Stimulated activated CD8-positive, alpha-beta memory T cell treated with anti-CD3 and anti-CD28 coated beads, Interleukin-15, amount 100 ng/mL, for 48 hours (primary cell): ENCODE data around the gene GPC3.

Experiments used
- DNase-seq, 2 donors: peaks; one replicate each; pipeline ENCODE4 v3.0.0-alpha.2; 2020; ENCODE audit warnings: low read depth in 2 of 2

The GPC3 gene

DNA sequence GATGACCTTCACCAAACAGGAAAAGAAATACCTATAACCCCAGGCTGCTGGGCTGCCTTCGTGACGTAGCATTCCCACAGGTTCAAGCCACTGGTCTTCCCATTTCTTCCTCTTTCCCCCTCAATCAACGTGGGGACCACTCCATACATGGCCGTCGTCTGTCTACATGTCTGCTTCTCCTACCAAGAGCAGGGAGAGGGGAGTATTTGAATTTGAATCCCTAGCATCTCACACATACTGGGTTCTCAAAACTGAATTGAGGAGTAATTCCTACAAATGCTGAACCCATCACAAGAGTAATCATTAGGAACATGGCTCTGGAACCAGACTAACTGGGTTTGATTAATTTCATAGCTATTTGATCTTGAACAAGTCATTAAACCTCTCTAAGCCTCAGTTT is 17.3 kb downstream of the GPC3 start:
- no peak for DNase-seq

DNA sequence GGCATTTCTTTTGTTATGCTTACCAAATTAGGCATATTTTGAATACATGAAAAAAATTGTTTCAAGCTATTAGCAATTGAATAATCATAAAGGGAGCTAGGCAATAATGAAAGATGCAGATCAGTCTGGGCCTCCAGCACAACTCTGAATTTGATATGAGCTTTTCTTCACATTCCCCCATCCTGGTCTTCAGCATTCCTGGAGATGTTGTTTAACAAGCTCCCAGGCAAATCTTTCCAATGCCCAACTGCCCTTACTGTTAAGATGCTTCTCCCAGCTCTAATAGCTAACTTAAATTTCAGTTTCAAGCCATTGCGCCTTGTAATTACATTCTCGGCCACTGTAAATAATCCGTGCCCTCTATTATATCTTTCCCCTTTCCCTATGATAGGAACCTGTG is 19.2 kb downstream of the GPC3 start:
- no peak for DNase-seq

DNA sequence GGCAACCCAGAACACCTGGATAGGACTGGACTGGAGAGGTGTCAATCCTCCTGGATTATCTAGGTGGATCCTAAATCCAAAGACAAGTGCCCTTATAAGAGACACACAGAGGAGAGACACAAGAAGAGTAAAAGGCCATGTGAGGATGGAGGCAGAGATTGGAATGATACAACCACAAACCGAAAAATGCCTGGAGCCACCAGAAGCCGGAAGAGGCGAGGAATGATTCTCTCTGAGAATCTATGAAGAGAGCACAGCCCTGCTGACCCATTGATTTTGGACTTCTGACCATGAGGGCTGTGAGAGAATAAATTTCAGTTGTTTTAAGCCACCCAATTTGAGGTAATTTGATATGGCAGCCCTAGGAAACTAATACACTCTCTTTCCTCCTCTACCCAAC is 20.1 kb downstream of the GPC3 start:
- no peak for DNase-seq

DNA sequence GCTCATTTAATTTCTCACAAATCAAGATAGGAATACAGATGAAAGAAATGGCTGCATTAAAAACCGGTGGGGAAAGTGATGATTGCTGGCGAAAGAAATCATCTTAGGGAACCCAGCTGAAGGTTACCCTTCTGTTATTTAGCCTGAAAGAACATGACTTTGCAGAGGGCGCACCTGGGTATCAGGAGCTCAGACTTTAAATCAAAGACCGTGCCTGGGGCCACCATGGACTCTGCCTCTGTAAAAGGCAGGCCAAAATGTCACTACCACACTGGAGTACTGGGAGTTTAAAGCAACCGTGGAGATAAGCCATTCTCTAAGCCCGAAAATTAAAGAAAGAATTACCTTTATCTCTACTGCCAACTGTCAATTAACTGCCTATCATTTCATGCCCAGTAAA is 24.3 kb downstream of the GPC3 start:
- DNase-seq: no peak

DNA sequence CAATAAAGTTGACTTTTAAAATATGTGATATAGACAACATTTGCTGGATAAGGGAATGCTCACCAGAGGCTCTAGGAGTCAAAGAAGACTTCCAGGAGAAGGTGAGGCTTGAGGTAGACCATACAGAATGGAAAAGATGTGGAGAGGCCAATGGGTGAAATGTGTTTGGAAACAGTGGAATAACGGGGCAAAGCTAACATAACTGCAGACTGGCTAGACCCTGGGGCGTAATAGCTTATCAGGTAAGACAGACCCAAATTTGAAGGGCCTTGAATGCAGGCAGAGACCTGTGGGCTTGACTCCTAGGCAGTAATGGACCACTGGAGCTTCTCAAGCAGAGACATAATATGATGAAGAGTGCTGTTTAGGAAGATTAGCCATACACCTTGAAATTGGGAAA is 25.4 kb downstream of the GPC3 start:
- DNase-seq: no peak

DNA sequence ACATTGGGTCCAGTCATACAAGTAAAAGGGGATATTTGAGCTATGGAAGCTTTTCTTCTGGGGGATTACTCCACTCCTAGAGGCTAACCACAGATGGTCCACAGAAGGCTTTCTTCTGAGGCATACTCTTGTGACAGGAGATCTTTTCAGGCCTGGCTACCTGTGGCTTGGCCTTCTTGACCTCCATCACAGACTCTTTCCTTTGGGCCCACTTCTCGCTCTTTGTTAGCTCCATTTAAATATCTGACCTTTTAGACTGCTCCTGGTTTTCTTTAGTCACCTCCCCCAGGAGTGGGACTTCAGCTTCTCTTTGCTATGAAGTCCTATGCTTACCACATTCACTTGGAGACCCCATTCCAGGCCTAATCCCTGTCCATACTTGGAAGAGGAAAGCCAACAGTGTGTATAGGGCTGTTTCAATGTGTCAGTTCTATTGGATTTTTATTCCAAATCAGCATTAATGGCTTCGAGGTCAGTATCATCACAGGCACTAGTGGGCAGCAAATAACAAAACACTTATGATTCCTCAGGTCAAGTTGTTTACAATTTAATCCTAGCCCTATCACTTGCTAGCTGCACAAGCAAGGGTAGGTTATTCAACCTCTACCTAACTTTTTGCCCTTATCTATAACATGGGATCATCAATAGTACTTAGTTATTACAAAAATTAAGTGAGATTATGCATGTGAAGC is 26.3 kb downstream of the GPC3 start:
- DNase-seq: no peak

DNA sequence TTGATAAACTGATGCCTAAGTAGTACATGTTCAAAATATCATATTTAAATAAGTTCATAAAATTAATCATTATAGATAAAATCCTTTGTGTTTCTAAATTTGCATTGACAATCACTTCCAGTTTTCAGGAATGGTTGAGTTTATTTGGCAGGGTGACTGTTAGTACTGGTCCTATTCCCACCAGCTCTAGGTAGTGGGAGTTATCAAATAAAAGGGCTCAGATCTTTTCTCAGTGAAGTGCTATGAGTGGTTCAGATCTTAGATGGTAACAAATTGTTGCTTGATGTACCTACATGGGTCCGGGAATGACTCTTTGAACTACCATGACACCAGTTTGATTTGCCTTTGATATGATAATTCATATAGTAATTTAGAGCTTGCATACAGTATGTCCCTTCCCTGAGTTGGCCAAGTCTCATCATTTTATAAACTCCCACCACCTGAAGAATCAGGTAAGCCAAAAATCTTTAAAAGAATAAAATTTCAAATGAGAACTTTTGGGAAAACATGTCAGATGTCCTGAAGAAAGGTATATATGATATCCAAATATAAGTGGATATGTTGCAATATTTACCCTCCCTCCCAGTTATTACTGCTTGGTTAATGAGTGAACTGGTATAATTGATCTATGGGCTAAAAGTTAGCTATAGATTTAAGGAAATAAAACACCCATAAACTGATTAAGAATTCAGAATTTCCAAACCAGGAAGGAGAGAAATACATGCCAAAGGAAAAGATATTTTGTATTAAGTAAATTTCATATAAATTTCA is 28.6 kb downstream of the GPC3 start:
- no peak for DNase-seq

DNA sequence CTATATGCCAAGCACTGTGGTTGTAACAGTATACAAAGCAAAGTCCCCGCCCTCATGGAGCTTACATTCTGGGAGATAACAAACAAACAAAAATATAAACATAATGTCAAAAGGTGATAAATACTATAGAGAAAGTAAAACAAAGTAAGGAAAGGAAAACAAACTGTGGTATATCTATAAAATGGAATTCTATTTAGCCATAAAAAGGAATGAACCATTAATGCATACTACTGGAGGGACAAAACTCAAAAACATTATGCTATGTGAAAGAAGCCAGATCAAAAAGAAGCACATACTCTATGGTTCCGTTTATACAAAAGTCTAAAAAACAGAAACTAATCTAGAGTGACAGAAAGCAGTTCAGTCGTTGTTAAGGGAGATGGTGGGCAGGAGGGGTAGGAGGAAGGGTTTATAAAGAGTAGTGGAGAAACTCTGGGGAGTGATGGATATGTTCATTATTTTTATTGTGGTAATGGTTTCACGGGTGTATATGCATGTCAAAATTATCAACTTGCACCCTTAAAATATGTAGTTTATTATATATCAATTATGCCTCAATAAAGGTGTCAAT is 31.5 kb downstream of the GPC3 start:
- no peak for DNase-seq

DNA sequence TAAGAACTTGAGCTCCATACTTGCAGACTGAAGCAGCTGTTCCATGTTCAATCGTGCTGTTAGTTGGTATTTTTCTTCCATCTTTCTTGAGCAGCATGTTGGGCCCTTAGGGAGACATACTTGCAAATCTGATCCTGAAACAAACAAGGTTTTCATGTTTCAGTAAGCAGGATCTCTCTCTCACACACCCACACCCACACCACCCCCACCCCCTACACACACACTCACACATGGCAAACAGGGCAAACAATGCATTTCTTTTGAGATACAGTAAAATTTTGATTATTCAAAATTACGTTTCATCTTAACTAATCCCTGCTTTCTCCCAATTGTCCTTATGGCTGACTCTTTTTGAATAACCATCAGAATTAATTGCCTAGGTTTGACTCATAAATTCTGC is 32.3 kb downstream of the GPC3 start:
- DNase-seq: no peak

DNA sequence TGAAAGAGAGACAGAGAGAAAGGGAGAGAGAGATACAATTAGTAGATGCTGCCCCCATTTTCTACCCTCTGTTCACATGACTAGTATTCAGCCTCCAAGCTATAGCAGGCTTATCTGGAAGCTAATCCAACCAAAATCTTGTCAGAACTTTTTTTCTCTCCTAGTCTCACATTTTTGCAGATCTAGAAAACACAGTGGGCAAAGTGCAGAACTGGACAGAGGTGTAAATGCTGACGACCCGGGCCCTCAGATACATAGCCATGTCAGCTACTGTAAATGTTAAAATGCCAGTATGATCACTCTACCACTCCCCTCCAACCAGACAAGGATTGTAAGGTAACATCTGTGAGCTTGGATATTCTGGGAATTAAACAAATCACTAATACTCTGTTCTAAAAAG is 34.3 kb downstream of the GPC3 start:
- no peak for DNase-seq

DNA sequence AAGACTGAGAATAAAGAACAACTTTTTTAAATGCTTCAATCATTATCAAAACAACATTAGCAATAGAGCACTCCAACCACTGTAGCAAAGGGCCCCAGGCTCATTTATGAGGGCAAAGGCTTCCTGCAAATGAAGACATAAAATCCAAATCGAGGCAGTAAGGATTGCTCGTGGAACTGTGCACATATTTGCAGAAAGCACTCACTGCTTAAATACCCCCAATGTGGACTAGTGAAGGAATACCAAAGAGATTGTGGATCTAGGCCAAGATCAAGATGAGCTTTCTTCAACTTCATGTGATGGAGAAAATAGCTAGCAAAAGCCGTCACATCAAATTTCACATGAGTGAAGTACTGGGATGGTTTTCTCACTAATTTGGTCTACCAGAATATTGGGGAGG is 35.2 kb downstream of the GPC3 start:
- DNase-seq: no peak

DNA sequence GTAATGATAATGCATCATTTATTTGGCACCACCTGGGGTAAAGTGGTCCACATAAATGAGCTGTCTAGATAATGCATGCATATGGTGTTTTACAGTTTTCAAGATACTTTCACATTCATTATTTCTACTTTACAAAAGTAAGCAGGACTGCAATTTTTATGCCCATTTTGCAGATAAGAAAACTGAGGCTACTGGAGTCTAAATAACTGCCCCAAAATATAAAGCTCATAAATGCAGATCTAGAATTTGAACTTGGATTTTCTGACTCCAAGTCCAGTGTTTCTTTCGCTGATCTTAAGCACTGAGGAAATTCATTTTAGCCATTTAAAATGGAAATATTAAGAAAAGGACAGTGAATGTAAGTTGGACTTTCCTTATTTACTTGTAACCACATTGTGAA is 36.5 kb downstream of the GPC3 start:
- DNase-seq: no peak

DNA sequence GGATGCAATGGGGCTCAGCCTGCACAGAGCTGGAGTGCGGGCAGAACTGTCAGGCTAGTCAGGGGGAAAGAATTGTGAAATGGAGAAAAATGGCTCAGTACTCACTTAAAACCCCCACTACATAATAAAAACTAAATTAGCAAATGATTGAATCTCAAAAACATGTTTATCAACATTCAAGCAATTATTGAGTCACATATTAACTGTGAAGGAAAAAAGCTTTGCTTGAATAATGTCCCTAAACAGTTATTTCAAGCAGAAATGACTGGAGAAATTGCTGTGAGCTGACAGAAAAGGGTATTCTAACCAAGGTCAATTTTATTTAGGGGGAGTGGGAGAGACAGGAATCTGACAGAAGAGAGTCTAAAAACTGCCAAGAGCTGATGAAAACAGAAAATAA is 37.4 kb downstream of the GPC3 start:
- no peak for DNase-seq

DNA sequence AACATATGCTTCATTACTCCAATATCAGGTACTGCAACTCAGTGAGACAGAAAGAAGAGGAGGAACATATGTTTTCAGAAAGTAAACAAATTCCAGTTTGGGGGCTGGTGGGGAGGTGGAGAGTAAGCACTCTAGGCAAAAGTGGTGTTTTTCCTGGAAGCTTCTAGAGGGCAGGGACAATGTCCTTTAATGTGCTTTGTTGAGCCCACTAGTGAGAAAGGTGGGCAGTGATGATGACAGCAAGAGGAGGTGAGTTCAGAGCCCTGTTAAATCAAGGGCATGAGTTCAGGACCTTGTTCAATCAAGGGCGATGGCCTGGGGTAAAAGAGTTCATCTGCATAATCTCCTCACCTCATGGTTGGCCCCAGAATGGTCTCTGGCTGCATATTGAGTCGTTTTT is 38.4 kb downstream of the GPC3 start:
- DNase-seq: no peak

DNA sequence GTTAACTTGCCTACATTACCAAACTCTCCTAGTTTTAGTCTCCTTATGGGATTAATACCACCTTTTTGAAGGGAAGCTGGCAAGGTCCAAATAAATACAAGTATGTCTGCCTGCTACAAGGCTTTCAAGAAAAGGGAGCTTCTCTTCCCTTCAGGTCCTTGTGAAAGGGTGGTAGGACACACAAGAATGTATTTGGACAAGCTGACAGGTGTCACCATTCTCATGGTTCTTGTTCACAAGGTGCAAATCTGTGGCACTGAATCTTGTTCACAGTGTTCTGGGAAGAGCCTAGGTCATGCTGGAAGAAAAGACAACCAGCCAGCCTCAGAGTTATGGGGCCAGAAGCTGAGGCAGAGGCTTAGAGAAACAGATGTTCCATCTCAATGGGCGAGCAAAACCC is 41.9 kb downstream of the GPC3 start:
- DNase-seq: no peak

DNA sequence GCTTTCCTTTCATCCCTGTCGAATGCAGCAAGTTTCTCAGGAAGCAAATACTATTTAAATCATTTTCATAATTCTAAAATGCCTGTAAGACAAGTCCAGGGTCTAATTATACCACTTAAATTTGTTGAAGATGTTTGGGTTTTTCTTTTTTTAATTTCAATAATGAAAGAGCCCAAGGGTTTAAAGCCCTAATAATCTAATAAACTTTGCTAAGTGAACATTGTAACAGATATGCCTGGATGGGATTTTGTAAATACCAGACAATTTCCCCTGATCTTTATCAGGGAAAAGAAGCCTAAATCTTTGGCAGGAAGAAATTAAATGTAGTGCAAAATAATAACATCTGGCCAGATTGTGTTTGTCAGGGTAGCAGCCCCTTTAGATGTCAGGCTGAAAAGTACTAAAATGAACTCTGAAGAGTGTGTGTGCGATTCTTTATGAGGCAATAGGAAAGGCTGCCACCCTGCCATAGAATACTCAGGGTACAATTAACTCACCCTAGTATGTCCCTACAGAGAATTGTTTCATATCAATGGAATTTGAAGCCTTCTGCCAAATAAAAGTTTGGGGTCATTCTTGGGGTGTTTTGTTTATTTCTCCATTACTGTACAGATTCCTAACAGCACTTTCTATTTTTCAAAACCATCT is 45.6 kb downstream of the GPC3 start:
- no peak for DNase-seq

DNA sequence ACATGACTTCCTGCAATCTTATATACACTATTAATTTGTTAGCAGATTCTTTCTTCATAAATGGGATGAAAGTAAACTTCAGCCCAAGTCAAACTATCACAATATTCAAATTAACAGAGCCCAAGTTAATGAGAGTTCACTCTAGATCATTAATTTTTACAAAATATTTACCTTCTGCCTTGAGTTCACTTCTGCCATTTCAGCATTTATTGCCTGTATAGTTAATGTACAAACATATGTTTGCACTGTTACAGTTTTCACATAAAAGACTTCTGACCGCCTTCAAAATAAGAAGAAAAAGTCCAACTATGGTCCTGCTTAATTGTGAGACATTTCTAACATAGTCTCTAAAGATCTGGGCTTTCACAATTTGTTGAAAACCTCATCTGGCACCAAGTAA is 46.9 kb downstream of the GPC3 start:
- DNase-seq: no peak

DNA sequence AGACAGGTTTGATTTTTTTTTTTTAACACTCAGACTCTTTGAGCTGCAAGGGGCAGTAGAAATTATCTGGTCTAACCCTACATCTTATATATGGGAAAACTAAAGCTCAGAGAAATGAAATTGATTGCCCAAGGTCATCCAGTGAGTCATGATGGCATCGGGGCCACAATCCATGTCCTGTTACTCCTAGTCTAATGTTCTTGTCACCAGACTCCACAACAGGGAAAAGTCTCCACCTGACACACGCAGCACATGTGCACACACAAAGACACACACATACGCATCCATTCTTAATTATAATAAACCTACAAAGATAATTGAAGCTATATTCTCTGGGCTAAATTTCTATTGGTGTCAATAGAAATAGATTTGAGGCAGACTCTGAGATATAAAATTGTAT is 48.4 kb downstream of the GPC3 start:
- DNase-seq: no peak

DNA sequence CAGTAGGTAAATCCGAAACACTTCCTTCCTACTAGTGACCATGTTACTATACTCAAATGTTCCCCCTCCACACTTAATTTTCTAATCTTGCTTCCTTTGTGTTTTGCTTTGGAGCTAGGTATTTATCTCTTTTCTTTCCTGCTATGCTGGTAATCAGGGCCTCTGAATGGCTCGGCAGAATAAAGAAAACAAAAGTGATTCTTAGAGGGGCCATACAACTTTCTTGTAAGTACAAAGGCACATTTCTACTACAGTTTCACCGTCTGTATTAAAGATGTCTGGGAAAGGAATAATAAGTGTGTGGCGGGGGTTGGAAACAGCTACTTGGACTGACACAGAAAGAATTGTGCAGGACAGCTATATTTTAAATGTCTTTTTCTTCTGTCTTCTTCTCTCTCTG is 50.3 kb downstream of the GPC3 start:
- no peak for DNase-seq

DNA sequence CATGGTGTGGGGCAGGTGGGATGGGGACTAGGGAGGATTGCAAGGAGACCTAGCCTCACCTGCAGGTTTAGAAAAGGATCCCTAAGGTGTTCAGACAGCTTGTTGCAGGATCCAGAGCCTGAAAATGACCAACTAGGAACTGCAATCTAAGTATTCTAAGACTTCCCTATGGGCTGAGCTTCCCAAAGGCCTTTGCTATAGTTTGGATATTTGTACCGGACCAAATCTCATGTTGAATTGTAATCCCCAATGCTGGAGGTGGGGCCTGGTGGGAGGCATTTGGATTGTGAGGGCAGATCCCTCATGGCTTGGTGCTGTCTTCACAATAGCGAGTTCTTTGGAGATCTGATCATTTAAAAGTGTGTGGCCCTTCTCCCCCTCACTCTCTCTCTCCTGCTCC is 52.1 kb downstream of the GPC3 start:
- DNase-seq: no peak

DNA sequence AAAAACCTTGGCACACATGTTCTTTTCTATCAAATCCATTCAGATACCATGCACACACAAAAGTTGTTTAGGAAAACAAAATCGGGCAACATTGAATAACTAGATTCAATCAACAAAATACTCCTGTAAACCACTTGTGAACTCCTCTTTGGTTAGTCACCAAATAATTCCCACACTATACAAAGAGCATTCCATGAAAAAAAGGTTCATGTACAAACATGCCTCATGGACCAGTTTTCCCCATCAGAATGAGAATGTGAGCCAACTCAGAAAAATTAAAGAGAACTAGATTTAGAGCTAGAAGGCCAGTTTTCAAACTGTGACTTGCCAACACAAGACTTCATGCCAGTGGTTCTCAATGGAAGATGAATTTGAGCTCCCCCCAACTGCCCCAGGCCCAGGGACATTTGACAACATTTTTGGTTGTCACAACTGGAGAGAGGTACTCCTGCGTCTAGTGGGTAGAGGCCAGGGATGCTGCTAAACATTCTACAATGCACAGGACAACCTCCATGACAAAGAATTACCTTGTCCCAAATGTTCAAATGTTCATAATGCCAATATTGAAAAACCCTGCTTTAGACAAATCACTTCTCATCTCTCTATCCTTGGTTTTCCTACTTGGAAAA is 55.4 kb downstream of the GPC3 start:
- DNase-seq: no peak

DNA sequence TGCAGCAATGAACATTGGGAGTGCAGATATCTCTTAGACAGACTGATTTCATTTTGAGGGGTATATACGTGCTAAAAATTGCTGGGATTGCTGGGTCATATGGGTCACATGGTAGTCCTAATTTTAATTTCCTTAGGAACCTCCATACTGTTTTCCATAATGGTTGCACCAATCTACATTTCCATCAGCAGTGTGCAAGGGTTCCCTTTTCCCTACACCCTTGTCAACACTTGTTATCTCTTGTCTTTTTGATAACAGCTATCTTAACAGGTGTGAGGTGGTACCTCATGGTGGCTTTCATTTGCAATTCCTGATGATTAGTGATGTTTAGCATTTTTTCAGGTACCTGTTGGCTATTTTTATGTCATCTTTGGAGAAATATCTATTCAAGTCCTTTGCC is 57.0 kb downstream of the GPC3 start:
- DNase-seq: no peak
